H1 (cell line): Measurements from ENCODE around the gene NFATC1. TPM values are rescaled to one million over a fixed set of nuclear protein-coding genes. Genes with fewer than 3 reads are reported as not detected.

ENCODE experiments used
- CTCF ChIA-PET: fragments of 300-600 bp; sonication (Branson Sonifier 250); formaldehyde crosslinking; loops from one replicate; lab custom pipeline; 2021; ENCODE audit not compliant: partially characterized antibody; lab: Charles Lee
- POLR2A ChIA-PET: fragments of 300-600 bp; sonication (Branson Sonifier 250); formaldehyde crosslinking; loops from one replicate; lab custom pipeline; 2021; ENCODE audit warnings: inconsistent platforms; ENCODE audit not compliant: partially characterized antibody; lab: Charles Lee
- DNase-seq, 2 experiments: peaks; one replicate each; pipeline versions ENCODE4 v3.0.0 to v3.0.0-alpha.2; 2010 to 2022; ENCODE audit warnings: low spot score in 2 of 2, low read depth in 1 of 2, mixed read lengths in 1 of 2
- FAIRE-seq: peaks from 2 replicates; lab custom pipeline; 2011; peaks lifted over from hg19 to GRCh38; lab: Jason Lieb, UNC
- H2AFZ ChIP-seq: 2 replicates; pipeline ENCODE4 v1.8.1; 2012; ENCODE audit warnings: low read length, inconsistent platforms
- H2AK5ac ChIP-seq: 2 replicates; pipeline ENCODE4 v1.6.1; 2013; ENCODE audit warnings: low read depth, low read length
- H2BK120ac ChIP-seq: replicated peaks from 2 replicates; pipeline ENCODE3; 2013; ENCODE audit warnings: low read depth, low read length, inconsistent platforms
- H2BK12ac ChIP-seq: 2 replicates; pipeline ENCODE4 v1.6.1; 2013; ENCODE audit warnings: low read depth, low read length
- H2BK15ac ChIP-seq: 2 replicates; pipeline ENCODE4 v1.6.1; 2013; ENCODE audit warnings: low read length
- H2BK20ac ChIP-seq: 2 replicates; pipeline ENCODE4 v1.6.1; 2013; ENCODE audit warnings: low read length
- H2BK5ac ChIP-seq: 2 replicates; pipeline ENCODE4 v1.6.1; 2013; ENCODE audit warnings: low read depth, low read length
- H3K14ac ChIP-seq: 2 replicates; pipeline ENCODE4 v1.6.1; 2013; ENCODE audit warnings: inconsistent platforms; ENCODE audit not compliant: insufficient read length
- H3K18ac ChIP-seq: 2 replicates; pipeline ENCODE4 v1.6.1; 2013; ENCODE audit warnings: low read length; ENCODE audit errors: extremely low read depth
- H3K23ac ChIP-seq: 2 replicates; pipeline ENCODE4 v1.6.1; 2013; ENCODE audit warnings: inconsistent platforms; ENCODE audit not compliant: insufficient read length
- H3K23me2 ChIP-seq: 2 replicates; pipeline ENCODE4 v1.6.1; 2013; ENCODE audit warnings: low read depth, low read length
- H3K27ac ChIP-seq: 2 replicates; pipeline ENCODE4 v1.6.1; 2011; ENCODE audit warnings: low read depth, low read length, inconsistent platforms
- H3K27me3 ChIP-seq, 4 experiments: replicated peaks in 1 of 4; 1 replicate in 1 of 4; 2 replicates in 3 of 4; pipeline versions ENCODE4 v1.6.1 to v1.8.1; 2011 to 2013; ENCODE audit warnings: low read length in 3 of 4, mild to moderate bottlenecking in 3 of 4, inconsistent platforms in 2 of 4, mixed read lengths in 2 of 4, moderate library complexity in 1 of 4; ENCODE audit not compliant: control insufficient read depth in 3 of 4, insufficient read depth in 3 of 4; ENCODE audit errors: extremely low read depth in 1 of 4
- H3K36me3 ChIP-seq, 4 experiments: 2 replicates each; pipeline versions ENCODE4 v1.6.1 to v1.8.1; 2011 to 2013; ENCODE audit warnings: mild to moderate bottlenecking in 4 of 4, low read length in 3 of 4, moderate library complexity in 2 of 4, control low read depth in 1 of 4, inconsistent platforms in 1 of 4; ENCODE audit not compliant: insufficient read depth in 4 of 4, control insufficient read depth in 2 of 4
- H3K4ac ChIP-seq: replicated peaks from 2 replicates; pipeline ENCODE3; 2013; ENCODE audit warnings: low read length, low read depth, mixed read lengths, inconsistent platforms; ENCODE audit not compliant: insufficient read length
- H3K4me1 ChIP-seq, 4 experiments: replicated peaks in 1 of 4; 1 replicate in 1 of 4; 2 replicates in 3 of 4; pipeline versions ENCODE4 v1.6.1 to v1.8.1; 2011 to 2013; ENCODE audit warnings: low read length in 3 of 4, inconsistent platforms in 2 of 4, mixed read lengths in 1 of 4; ENCODE audit not compliant: insufficient read depth in 4 of 4, control insufficient read depth in 3 of 4
- H3K4me2 ChIP-seq, 2 experiments: 2 replicates each; pipeline versions ENCODE4 v1.6.1 to v1.8.1; 2011 to 2013; ENCODE audit warnings: low read depth in 2 of 2, low read length in 2 of 2, control low read depth in 1 of 2, inconsistent platforms in 1 of 2, mild to moderate bottlenecking in 1 of 2; ENCODE audit not compliant: insufficient read depth in 1 of 2
- H3K4me3 ChIP-seq, 4 experiments: fragments of 200-600, 300-600 bp in 1 of 4; sonication (generic), shearing (Covaris generic), sonication (Bioruptor Twin) in 1 of 4; 2 replicates each; pipeline versions ENCODE4 v1.5.1 to v1.8.1; 2011 to 2016; ENCODE audit warnings: low read length in 4 of 4, low read depth in 3 of 4, control low read depth in 2 of 4, inconsistent platforms in 2 of 4, mild to moderate bottlenecking in 2 of 4, mixed read lengths in 1 of 4, moderate library complexity in 1 of 4; ENCODE audit not compliant: insufficient read depth in 2 of 4; ENCODE audit errors: extremely low read depth in 1 of 4
- H3K56ac ChIP-seq: replicated peaks from 2 replicates; pipeline ENCODE3; 2013; ENCODE audit warnings: low read depth, mild to moderate bottlenecking, mixed read lengths, low read length, inconsistent platforms; ENCODE audit not compliant: insufficient read length
- H3K79me1 ChIP-seq: 2 replicates; pipeline ENCODE4 v1.6.1; 2013; ENCODE audit warnings: low read depth, low read length, control low read depth
- H3K79me2 ChIP-seq, 2 experiments: 2 replicates each; pipeline versions ENCODE4 v1.6.1 to v1.8.1; 2012 to 2013; ENCODE audit warnings: low read length in 2 of 2, mild to moderate bottlenecking in 2 of 2, inconsistent platforms in 1 of 2; ENCODE audit not compliant: insufficient read depth in 2 of 2, control insufficient read depth in 1 of 2
- H3K9ac ChIP-seq, 4 experiments: replicated peaks in 1 of 4; 1 replicate in 1 of 4; 2 replicates in 3 of 4; pipeline versions ENCODE4 v1.6.1 to v1.8.1; 2011 to 2013; ENCODE audit warnings: low read depth in 3 of 4, low read length in 3 of 4, control low read depth in 2 of 4, mild to moderate bottlenecking in 2 of 4, moderate library complexity in 2 of 4, inconsistent platforms in 1 of 4; ENCODE audit errors: extremely low read depth in 1 of 4
- H3K9me3 ChIP-seq, 2 experiments: 2 replicates each; pipeline versions ENCODE4 v1.6.1 to v1.8.1; 2012 to 2013; ENCODE audit warnings: mild to moderate bottlenecking in 2 of 2, moderate library complexity in 2 of 2, control low read depth in 1 of 2, inconsistent platforms in 1 of 2, low read depth in 1 of 2, low read length in 1 of 2, mixed read lengths in 1 of 2; ENCODE audit not compliant: insufficient read depth in 2 of 2
- H4K20me1 ChIP-seq, 2 experiments: replicated peaks in 1 of 2; 2 replicates each; pipeline versions ENCODE3 to v1.8.1; 2011 to 2013; ENCODE audit warnings: inconsistent platforms in 2 of 2, low read length in 2 of 2, mild to moderate bottlenecking in 1 of 2; ENCODE audit not compliant: insufficient read depth in 2 of 2, control insufficient read depth in 1 of 2
- H4K5ac ChIP-seq: 2 replicates; pipeline ENCODE4 v1.6.1; 2013; ENCODE audit warnings: low read length, low read depth, mixed read lengths, inconsistent platforms; ENCODE audit not compliant: insufficient read length
- H4K8ac ChIP-seq: 2 replicates; pipeline ENCODE4 v1.8.0; 2013; ENCODE audit warnings: mild to moderate bottlenecking, moderate library complexity, low read length, inconsistent platforms; ENCODE audit not compliant: insufficient read depth; ENCODE audit errors: extremely low read depth
- H4K91ac ChIP-seq: replicated peaks from 2 replicates; pipeline ENCODE3; 2013; ENCODE audit warnings: low read length, mixed read lengths, inconsistent platforms; ENCODE audit not compliant: insufficient read length
- CEBPB ChIP-seq: IDR thresholded peaks from 2 replicates; pipeline ENCODE4 v1.6.1; 2012; ENCODE audit warnings: low read depth, low read length
- CHD2 ChIP-seq: IDR thresholded peaks from 2 replicates; pipeline ENCODE4 v1.6.1; 2012; ENCODE audit warnings: low read length, improper control_type of control experiment
- EP300 ChIP-seq, 2 experiments: IDR thresholded peaks; 1 replicate in 1 of 2; 2 replicates in 1 of 2; pipeline ENCODE4 v1.6.1; 2011 to 2012; ENCODE audit warnings: low read depth in 2 of 2, low read length in 2 of 2, mild to moderate bottlenecking in 2 of 2, borderline replicate concordance in 1 of 2, inconsistent platforms in 1 of 2, moderate library complexity in 1 of 2
- EZH2 ChIP-seq: fragments of 200-600 bp; sonication (generic); IDR thresholded peaks from 2 replicates; pipeline ENCODE4 v1.7.1; 2012; ENCODE audit warnings: low read depth, mild to moderate bottlenecking, moderate library complexity, low read length, inconsistent platforms; ENCODE audit not compliant: severe bottlenecking
- GTF2F1 ChIP-seq: IDR thresholded peaks from 2 replicates; pipeline ENCODE4 v1.6.1; 2012; ENCODE audit warnings: low read depth, low read length, improper control_type of control experiment, borderline replicate concordance
- HDAC2 ChIP-seq, 2 experiments: fragments of 300-600 bp in 1 of 2; sonication (generic) in 1 of 2; IDR thresholded peaks; 2 replicates each; pipeline ENCODE4 v1.6.1; 2011 to 2012; ENCODE audit warnings: low read depth in 2 of 2, low read length in 2 of 2, mild to moderate bottlenecking in 2 of 2, moderate library complexity in 2 of 2, borderline replicate concordance in 1 of 2, inconsistent platforms in 1 of 2
- JUN ChIP-seq: IDR thresholded peaks from 2 replicates; pipeline ENCODE4 v1.6.1; 2011; ENCODE audit warnings: low read depth, mild to moderate bottlenecking, improper control_type of control experiment, low read length
- POLR2A ChIP-seq, 2 experiments: IDR thresholded peaks; 1 replicate in 1 of 2; 2 replicates in 1 of 2; pipeline ENCODE4 v1.6.1; 2011; ENCODE audit warnings: low read depth in 2 of 2, low read length in 2 of 2, mild to moderate bottlenecking in 2 of 2; ENCODE audit errors: control extremely low read depth in 1 of 2
- RAD21 ChIP-seq, 2 experiments: IDR thresholded peaks in 1 of 2; conservative IDR thresholded peaks in 1 of 2; 2 replicates each; pipeline ENCODE4 v1.6.1; 2011; ENCODE audit warnings: low read depth in 2 of 2, low read length in 2 of 2, improper control_type of control experiment in 1 of 2, inconsistent platforms in 1 of 2, mild to moderate bottlenecking in 1 of 2, moderate library complexity in 1 of 2
- SP1 ChIP-seq: IDR thresholded peaks from 2 replicates; pipeline ENCODE4 v1.6.1; 2011; ENCODE audit warnings: low read depth, low read length
- SRF ChIP-seq: IDR thresholded peaks from 2 replicates; pipeline ENCODE4 v1.6.1; 2011; ENCODE audit warnings: mild to moderate bottlenecking, low read depth, low read length, moderate library complexity
- WGBS, 2 experiments: shearing (Covaris generic) in 1 of 2; methylation state at CpG; one replicate each; pipeline versions ENCODE4 v1.1.6 to v1.1.7; 2013 to 2015; ENCODE audit warnings: low lambda C conversion rate in 2 of 2, mixed read lengths in 2 of 2, inconsistent platforms in 1 of 2, low coverage in 1 of 2, missing lambda C conversion rate in 1 of 2; ENCODE audit not compliant: insufficient replicate concordance in 2 of 2, insufficient coverage in 1 of 2, insufficient read length in 1 of 2; ENCODE audit errors: extremely low coverage in 1 of 2, missing lambda C conversion rate in 1 of 2; 5-methylcytosine and 5-hydroxymethylcytosine counted together
- polyA plus RNA-seq, 7 experiments: library from polyadenylated mRNA; depleted of rRNA in 3 of 7; stranded (reverse) in 5 of 7; unstranded in 2 of 7; fragments of >200 nt in 5 of 7; fragments of 200-250 nt in 2 of 7; gene quantifications; 1 replicate in 5 of 7; 2 replicates in 1 of 7; 4 replicates in 1 of 7; pipeline versions ENCODE4 v1.2.1 to v1.2.3, GENCODE V29; 2011 to 2013; ENCODE audit warnings: missing spikeins in 2 of 7, mixed read lengths in 2 of 7
- total RNA-seq: library from RNA; stranded (reverse); fragmentation: NEBNext Ultra II Directional; extraction: Animal tissue kit (Norgen Biotek cat#: 25700); gene quantifications from 2 replicates; pipeline ENCODE4 v1.2.1, GENCODE V29; 2021

NFATC1 gene
- total and polyA plus RNA-seq, 2 of the 8 experiments (the other 6 are each of a cell fraction or from before 2014, with no cell fraction given), result 2.0 to 6.6 TPM

GRCh38 chr18:79553696-79554095 lies 158.0 kb downstream of the NFATC1 start:
- FAIRE-seq (no peak), DNase-seq (no peak)
- no peaks in the 10 kb centered on the region for H4K20me1 ChIP-seq
- peaks cover 0 to 12% of the 10 kb centered on the region in 2 experiments; a peak in 1 of 4 replicates for H3K9me3 ChIP-seq
- H3K79me1 ChIP-seq, result no peaks in the 10 kb centered on the region
- no peak overlapping the region for H3K56ac ChIP-seq
- H3K79me2 ChIP-seq, result no peaks in the 10 kb centered on the region
- H3K18ac ChIP-seq, result no peak overlapping the region
- no peak overlapping the region for H4K5ac ChIP-seq
- H3K14ac ChIP-seq, result no peak overlapping the region
- no peaks in the 10 kb centered on the region; a peak in 1 of 7 replicates for H3K4me1 ChIP-seq
- H3K27ac ChIP-seq, result no peak overlapping the region
- 92% methylated on average over 22 of the region's 25 CpGs; no CpG with 5 or more reads in 1 of the 2 experiments for WGBS, 2 experiments
- no peaks in the 10 kb centered on the region for H3K36me3 ChIP-seq
- no peak overlapping the region for H3K9ac ChIP-seq
- no peak overlapping the region for H2AK5ac ChIP-seq
- H4K91ac ChIP-seq, result no peak overlapping the region
- no peak overlapping the region for H3K4me2 ChIP-seq
- no peak overlapping the region for H2BK15ac ChIP-seq
- no peaks in the 10 kb centered on the region for H3K27me3 ChIP-seq
- H3K23ac ChIP-seq, result no peak overlapping the region
- H2BK120ac ChIP-seq, result no peak overlapping the region
- POLR2A ChIA-PET, result no interaction called here
- H2BK12ac ChIP-seq, result no peak overlapping the region
- no peak overlapping the region for H2BK20ac ChIP-seq
- no peak overlapping the region for H3K4ac ChIP-seq
- H4K8ac ChIP-seq, result no peak overlapping the region
- no peak overlapping the region for H2BK5ac ChIP-seq
- no peak overlapping the region for H3K4me3 ChIP-seq
- H3K23me2 ChIP-seq, result no peaks in the 10 kb centered on the region
- H2AFZ ChIP-seq, result no peak overlapping the region
- CTCF ChIA-PET, result interaction anchor here (1.4 kb wide), 1 partner anchor 14 kb away, joined by 3 read pairs; no protein-coding TSS in a partner anchor
- TF ChIP-seq SRF, result no peak
- no peak for TF ChIP-seq SP1
- TF ChIP-seq EP300 (IDR thresholded peaks at IDR 0.05; ENCODE audit: borderline replicate concordance in 1 of 2, low read depth in 2 of 2, low read length in 2 of 2), result no peak
- TF ChIP-seq POLR2A (IDR thresholded peaks at IDR 0.05; ENCODE audit: control extremely low read depth in 1 of 2, low read depth in 2 of 2, low read length in 2 of 2), result no peak
- no peak for TF ChIP-seq CHD2
- no peak for TF ChIP-seq RAD21 (IDR thresholded peaks at IDR 0.05 in 1 of 2, conservative IDR thresholded peaks at IDR 0.05 in 1 of 2; ENCODE audit: low read depth in 2 of 2, low read length in 2 of 2)
- TF ChIP-seq CEBPB, result no peak
- no peak for TF ChIP-seq JUN
- TF ChIP-seq HDAC2 (IDR thresholded peaks at IDR 0.05; ENCODE audit: borderline replicate concordance in 1 of 2, low read depth in 2 of 2, low read length in 2 of 2), result no peak
- no peak for TF ChIP-seq GTF2F1
- TF ChIP-seq EZH2, result no peak
